H9 (cell line): ENCODE measurements around the gene TBRG1. TPM values are rescaled to one million over a fixed set of nuclear protein-coding genes. Genes with fewer than 3 reads are reported as not detected.
A peak's percentile ranks its signal among the peaks of the same experiment; 100 is the strongest.

Source experiments
- DNase-seq: peaks from one replicate; pipeline ENCODE4 v3.0.0-alpha.2; 2017
- H2AFZ ChIP-seq: one replicate; pipeline ENCODE4 v1.6.1; 2013; ENCODE audit warnings: mild to moderate bottlenecking, low read length, control low read depth, moderate library complexity
- H2AK5ac ChIP-seq: 2 replicates; pipeline ENCODE4 v1.6.1; 2013; ENCODE audit warnings: low read length, control low read depth, mixed read lengths; ENCODE audit not compliant: insufficient read length
- H2BK120ac ChIP-seq: one replicate; pipeline ENCODE4 v1.6.1; 2013; ENCODE audit warnings: low read depth, mild to moderate bottlenecking, low read length, control low read depth, inconsistent platforms; ENCODE audit not compliant: poor library complexity, severe bottlenecking
- H2BK12ac ChIP-seq: 2 replicates; pipeline ENCODE4 v1.6.1; 2013; ENCODE audit warnings: low read length, control low read depth, mixed read lengths, low read depth; ENCODE audit not compliant: insufficient read length
- H2BK15ac ChIP-seq: 2 replicates; pipeline ENCODE4 v1.6.1; 2013; ENCODE audit warnings: low read depth, low read length, control low read depth
- H2BK20ac ChIP-seq: one replicate; pipeline ENCODE4 v1.6.1; 2013; ENCODE audit warnings: low read depth, mild to moderate bottlenecking, low read length, control low read depth, inconsistent platforms; ENCODE audit not compliant: poor library complexity, severe bottlenecking
- H2BK5ac ChIP-seq: 2 replicates; pipeline ENCODE4 v1.6.1; 2013; ENCODE audit warnings: low read length, control low read depth, mixed read lengths; ENCODE audit not compliant: insufficient read length
- H3K14ac ChIP-seq: 2 replicates; pipeline ENCODE4 v1.6.1; 2013; ENCODE audit warnings: low read length, control low read depth; ENCODE audit not compliant: insufficient read depth
- H3K18ac ChIP-seq: 2 replicates; pipeline ENCODE4 v1.6.1; 2013; ENCODE audit warnings: low read depth, mild to moderate bottlenecking, mixed read lengths, low read length, control low read depth; ENCODE audit not compliant: insufficient read length
- H3K23ac ChIP-seq: 2 replicates; pipeline ENCODE4 v1.6.1; 2013; ENCODE audit warnings: low read length, control low read depth, mixed read lengths, low read depth; ENCODE audit not compliant: insufficient read length
- H3K23me2 ChIP-seq: 2 replicates; pipeline ENCODE4 v1.6.1; 2013; ENCODE audit warnings: low read depth, mild to moderate bottlenecking, mixed read lengths, low read length, control low read depth; ENCODE audit not compliant: insufficient read length, poor library complexity, severe bottlenecking
- H3K27ac ChIP-seq: 2 replicates; pipeline ENCODE4 v1.5.1; 2013; ENCODE audit warnings: low read length, control low read depth, mixed read lengths, low read depth; ENCODE audit not compliant: insufficient read length
- H3K27me3 ChIP-seq: 2 replicates; pipeline ENCODE4 v1.6.1; 2013; ENCODE audit warnings: low read length, control low read depth, inconsistent platforms; ENCODE audit not compliant: insufficient read depth
- H3K4ac ChIP-seq: 2 replicates; pipeline ENCODE4 v1.6.1; 2013; ENCODE audit warnings: low read depth, mild to moderate bottlenecking, control low read depth, inconsistent platforms, low read length, moderate library complexity
- H3K4me1 ChIP-seq: 2 replicates; pipeline ENCODE4 v1.6.1; 2013; ENCODE audit warnings: low read length, control low read depth, inconsistent platforms; ENCODE audit not compliant: insufficient read depth
- H3K4me2 ChIP-seq: 2 replicates; pipeline ENCODE4 v1.6.1; 2013; ENCODE audit warnings: low read length, control low read depth, mixed read lengths; ENCODE audit not compliant: insufficient read length, insufficient read depth
- H3K56ac ChIP-seq: 2 replicates; pipeline ENCODE4 v1.6.1; 2013; ENCODE audit warnings: low read depth, mild to moderate bottlenecking, mixed read lengths, low read length, control low read depth; ENCODE audit not compliant: insufficient read length
- H3K79me1 ChIP-seq: 2 replicates; pipeline ENCODE4 v1.6.1; 2013; ENCODE audit warnings: low read depth, mild to moderate bottlenecking, moderate library complexity, low read length, control low read depth, inconsistent platforms; ENCODE audit not compliant: insufficient read depth, poor library complexity, severe bottlenecking
- H3K79me2 ChIP-seq: 2 replicates; pipeline ENCODE4 v1.6.1; 2013; ENCODE audit warnings: low read length, control low read depth, inconsistent platforms; ENCODE audit not compliant: insufficient read depth
- H3K9ac ChIP-seq: 2 replicates; pipeline ENCODE4 v1.6.1; 2013; ENCODE audit warnings: low read length, control low read depth, mixed read lengths; ENCODE audit not compliant: insufficient read length; ENCODE audit errors: extremely low read depth
- H3K9me3 ChIP-seq: one replicate; pipeline ENCODE4 v1.6.1; 2013; ENCODE audit warnings: low read depth, low read length, inconsistent platforms; ENCODE audit not compliant: control insufficient read depth
- H3T11ph ChIP-seq: one replicate; pipeline ENCODE4 v1.6.1; 2013; ENCODE audit warnings: mild to moderate bottlenecking, low read length, control low read depth, inconsistent platforms
- H4K20me1 ChIP-seq: one replicate; pipeline ENCODE4 v1.6.1; 2013; ENCODE audit not compliant: control insufficient read depth, insufficient read length, insufficient read depth
- H4K5ac ChIP-seq: 2 replicates; pipeline ENCODE4 v1.6.1; 2013; ENCODE audit warnings: low read depth, mild to moderate bottlenecking, mixed read lengths, low read length, control low read depth; ENCODE audit not compliant: insufficient read length
- H4K8ac ChIP-seq: replicated peaks from 2 replicates; pipeline ENCODE4 v1.6.1; 2013; ENCODE audit warnings: low read length, control low read depth, mixed read lengths, low read depth; ENCODE audit not compliant: insufficient read length
- H4K91ac ChIP-seq: 2 replicates; pipeline ENCODE4 v1.6.1; 2013; ENCODE audit warnings: low read depth, mild to moderate bottlenecking, moderate library complexity, mixed read lengths, low read length, control low read depth; ENCODE audit not compliant: insufficient read length
- H3K27ac Mint-ChIP-seq, 3 experiments: 2 replicates in 2 of 3; 3 replicates in 1 of 3; pipeline ENCODE4 v1.8.0; 2020 to 2021; ENCODE audit warnings: mixed read lengths in 3 of 3, mild to moderate bottlenecking in 1 of 3, moderate library complexity in 1 of 3
- H3K27me3 Mint-ChIP-seq: 2 replicates; pipeline ENCODE4 v1.8.0; 2021; ENCODE audit warnings: low read depth, mild to moderate bottlenecking, moderate library complexity, mixed read lengths
- H3K36me3 Mint-ChIP-seq, 3 experiments: 2 replicates in 2 of 3; 3 replicates in 1 of 3; pipeline ENCODE4 v1.8.0; 2020 to 2021; ENCODE audit warnings: low read depth in 3 of 3, mixed read lengths in 3 of 3; ENCODE audit not compliant: insufficient read depth in 1 of 3
- H3K4me1 Mint-ChIP-seq, 2 experiments: 2 replicates each; pipeline ENCODE4 v1.8.0; 2020; ENCODE audit warnings: mixed read lengths in 2 of 2
- H3K4me3 Mint-ChIP-seq, 2 experiments: 2 replicates in 1 of 2; 3 replicates in 1 of 2; pipeline ENCODE4 v1.8.0; 2020 to 2021; ENCODE audit warnings: mild to moderate bottlenecking in 2 of 2, mixed read lengths in 2 of 2, moderate library complexity in 1 of 2
- H3K9me3 Mint-ChIP-seq, 2 experiments: 2 replicates in 1 of 2; 3 replicates in 1 of 2; pipeline ENCODE4 v1.8.0; 2020; ENCODE audit warnings: mild to moderate bottlenecking in 2 of 2, mixed read lengths in 2 of 2, moderate library complexity in 1 of 2
- WGBS: extraction: QIAGEN DNeasy Blood & Tissue Kit; methylation state at CpG from one replicate; pipeline ENCODE4 v1.1.7; 2013; ENCODE audit warnings: missing lambda C conversion rate, low lambda C conversion rate, mixed read lengths; ENCODE audit not compliant: insufficient read length; ENCODE audit errors: extremely low coverage; 5-methylcytosine and 5-hydroxymethylcytosine counted together
- total RNA-seq: library from RNA; stranded (reverse); gene quantifications from 2 replicates; pipeline ENCODE4 v1.2.1, GENCODE V29; 2021
- TF ChIP-seq, protein P1 (sequence below): fragments of 200-600 bp; sonication (generic); conservative IDR thresholded peaks from 3 replicates; pipeline ENCODE4 v1.8.0; 2021; ENCODE audit warnings: antibody characterized with exemption, mild to moderate bottlenecking

Gene TBRG1
- total RNA-seq, 1 experiment from 2014 or later: 23.9 TPM

DNA sequence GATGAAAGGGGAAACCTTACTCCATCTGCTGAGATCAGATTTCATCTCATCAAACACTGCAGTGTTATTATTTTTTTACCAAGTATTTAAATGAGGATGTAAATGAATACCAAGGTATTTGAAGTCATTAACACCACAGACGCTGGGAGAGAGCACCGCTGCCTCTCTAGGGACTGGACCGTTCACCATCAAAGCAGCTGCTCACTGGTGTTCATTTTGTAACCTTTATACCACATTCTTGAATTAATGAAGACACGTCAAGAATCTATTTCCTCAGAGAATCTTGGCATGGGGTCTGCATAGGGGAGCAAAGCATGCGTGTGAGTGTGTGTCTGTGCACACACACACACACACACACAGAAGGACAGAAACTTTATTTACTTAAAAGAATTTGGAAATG lies 35.2 kb downstream of the TBRG1 start:
- H3K4me2 ChIP-seq: no peak overlapping the region
- H2BK12ac ChIP-seq: no peak overlapping the region
- H3K79me2 ChIP-seq: no peaks in the 10 kb centered on the region
- no peaks in the 10 kb centered on the region for H4K20me1 ChIP-seq
- no peak overlapping the region for H4K5ac ChIP-seq
- Mint-ChIP-seq H3K4me3 (0 out of 5 replicates have a peak overlapping the region, but pooled peaks of 1 of the 2 experiments have one; percentile 3), H3K27me3 (0 out of 2 replicates have a peak, but pooled peaks cover 1% of the 10 kb centered on the region), H3K36me3 (no peaks in the 10 kb centered on the region; a peak in 1 of 7 replicates), H3K4me1 (peaks cover 18 to 19% of the 10 kb centered on the region in 2 experiments), H3K9me3 (no peaks in the 10 kb centered on the region; a peak in 1 of 5 replicates), H3K27ac (no peak overlapping the region)
- H2BK20ac ChIP-seq: no peak overlapping the region
- DNase-seq: no peak
- H3K27me3 ChIP-seq: no peaks in the 10 kb centered on the region
- H2AFZ ChIP-seq: no peak overlapping the region
- no peak overlapping the region for H3K18ac ChIP-seq
- H3K23me2 ChIP-seq: no peaks in the 10 kb centered on the region
- H2BK5ac ChIP-seq: no peak overlapping the region
- H4K8ac ChIP-seq: no peak overlapping the region
- TF ChIP-seq, protein P1, sequence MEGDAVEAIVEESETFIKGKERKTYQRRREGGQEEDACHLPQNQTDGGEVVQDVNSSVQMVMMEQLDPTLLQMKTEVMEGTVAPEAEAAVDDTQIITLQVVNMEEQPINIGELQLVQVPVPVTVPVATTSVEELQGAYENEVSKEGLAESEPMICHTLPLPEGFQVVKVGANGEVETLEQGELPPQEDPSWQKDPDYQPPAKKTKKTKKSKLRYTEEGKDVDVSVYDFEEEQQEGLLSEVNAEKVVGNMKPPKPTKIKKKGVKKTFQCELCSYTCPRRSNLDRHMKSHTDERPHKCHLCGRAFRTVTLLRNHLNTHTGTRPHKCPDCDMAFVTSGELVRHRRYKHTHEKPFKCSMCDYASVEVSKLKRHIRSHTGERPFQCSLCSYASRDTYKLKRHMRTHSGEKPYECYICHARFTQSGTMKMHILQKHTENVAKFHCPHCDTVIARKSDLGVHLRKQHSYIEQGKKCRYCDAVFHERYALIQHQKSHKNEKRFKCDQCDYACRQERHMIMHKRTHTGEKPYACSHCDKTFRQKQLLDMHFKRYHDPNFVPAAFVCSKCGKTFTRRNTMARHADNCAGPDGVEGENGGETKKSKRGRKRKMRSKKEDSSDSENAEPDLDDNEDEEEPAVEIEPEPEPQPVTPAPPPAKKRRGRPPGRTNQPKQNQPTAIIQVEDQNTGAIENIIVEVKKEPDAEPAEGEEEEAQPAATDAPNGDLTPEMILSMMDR: no peak
- no peak overlapping the region for H3K27ac ChIP-seq
- no peak overlapping the region for H3K4ac ChIP-seq
- no peak overlapping the region for H2AK5ac ChIP-seq
- H3K9ac ChIP-seq: no peak overlapping the region
- no CpG with 5 or more reads among the region's 5 CpGs for WGBS
- no peak overlapping the region for H3T11ph ChIP-seq
- no peak overlapping the region for H2BK120ac ChIP-seq
- H3K23ac ChIP-seq: no peak overlapping the region
- H3K14ac ChIP-seq: no peak overlapping the region
- no peak overlapping the region for H3K56ac ChIP-seq
- no peaks in the 10 kb centered on the region for H3K9me3 ChIP-seq
- H3K79me1 ChIP-seq: no peaks in the 10 kb centered on the region
- H2BK15ac ChIP-seq: no peak overlapping the region
- no peak overlapping the region for H4K91ac ChIP-seq
- H3K4me1 ChIP-seq: peaks cover 4% of the 10 kb centered on the region; the same call in 1 of the 2 replicates
